ENCODE results near the gene SERTAD2.

- no peak for TF ChIP-seq CTCF (conservative IDR thresholded peaks at IDR 0.05; ENCODE audit: low read length)
- no peak for TF ChIP-seq EZH2phosphoT487 (IDR thresholded peaks at IDR 0.05; ENCODE audit: borderline replicate concordance)
Measured at GRCh38 chr2:64697297-64698176, 43.8 kb upstream of the SERTAD2 start.

Measured in Loucy (cell line).